Measurements from ENCODE around the gene PLCG2. TPM values are rescaled to one million over a fixed set of nuclear protein-coding genes. Genes with fewer than 3 reads are reported as not detected.

PLCG2 gene
- total RNA-seq, 2 experiments from 2014 or later, result 196 to 485 TPM

GRCh38 chr16:81899601-81900000 lies 120.5 kb downstream of the PLCG2 start:
- ChIA-PET CTCF (ENCODE audit: unreplicated experiment) (no interaction called here), POLR2A (no interaction called here)
- no peaks in the 10 kb centered on the region; the same call in 1 of the 2 replicates for H3K79me2 ChIP-seq (ENCODE audit: insufficient read depth, low read depth, low read length)
- no peaks in the 10 kb centered on the region for H3K9me3 ChIP-seq (ENCODE audit: low read length)
- H3K4me3 ChIP-seq (ENCODE audit: low read depth, low read length, poor library complexity, severe bottlenecking), result no peak overlapping the region
- intact Hi-C loops (cut with micrococcal nuclease; ENCODE audit: unreplicated experiment), result no loop called here
- H3K4me2 ChIP-seq (ENCODE audit: low read length), result no peak overlapping the region
- H3K27ac ChIP-seq (ENCODE audit: low read depth, low read length, poor library complexity, severe bottlenecking), result no peak overlapping the region
- H4K20me1 ChIP-seq (ENCODE audit: insufficient read depth, low read length), result no peaks in the 10 kb centered on the region
- TF ChIP-seq EZH2phosphoT487 (IDR thresholded peaks at IDR 0.05; ENCODE audit: borderline replicate concordance, low read depth, low read length) (no peak), CTCF (conservative IDR thresholded peaks at IDR 0.05; ENCODE audit: low read length) (no peak)
- H2AFZ ChIP-seq (ENCODE audit: low read length), result no peak overlapping the region
- no peaks in the 10 kb centered on the region for H3K4me1 ChIP-seq (ENCODE audit: insufficient read depth, low read length, poor library complexity, severe bottlenecking)
- DNase-seq (ENCODE audit: low spot score), result no peak
- no TSS peak for BruUV-seq (replicated peaks)
- peaks cover 98% of the 10 kb centered on the region for H3K36me3 ChIP-seq (ENCODE audit: insufficient read depth, low read length)
- H3K9me2 ChIP-seq (ENCODE audit: insufficient read depth, low read length), result no peaks in the 10 kb centered on the region

- H3K27ac ChIP-seq (ENCODE audit: low read depth, low read length, poor library complexity, severe bottlenecking), result no peak overlapping the region
- H3K4me2 ChIP-seq (ENCODE audit: low read length), result no peak overlapping the region
- ChIA-PET CTCF (ENCODE audit: unreplicated experiment) (no interaction called here), POLR2A (no interaction called here)
- intact Hi-C loops (cut with micrococcal nuclease; ENCODE audit: unreplicated experiment), result no loop called here
- H3K36me3 ChIP-seq (ENCODE audit: insufficient read depth, low read length), result peaks cover 98% of the 10 kb centered on the region
- H3K9me2 ChIP-seq (ENCODE audit: insufficient read depth, low read length), result no peaks in the 10 kb centered on the region
- TF ChIP-seq CTCF (conservative IDR thresholded peaks at IDR 0.05; ENCODE audit: low read length), result no peak
- no peak for TF ChIP-seq EZH2phosphoT487 (IDR thresholded peaks at IDR 0.05; ENCODE audit: borderline replicate concordance, low read depth, low read length)
- no TSS peak for BruUV-seq (replicated peaks)
- DNase-seq (ENCODE audit: low spot score), result no peak
- H4K20me1 ChIP-seq (ENCODE audit: insufficient read depth, low read length), result no peaks in the 10 kb centered on the region
- H3K4me3 ChIP-seq (ENCODE audit: low read depth, low read length, poor library complexity, severe bottlenecking), result no peak overlapping the region
- no peak overlapping the region for H2AFZ ChIP-seq (ENCODE audit: low read length)
- H3K79me2 ChIP-seq (ENCODE audit: insufficient read depth, low read depth, low read length), result no peaks in the 10 kb centered on the region; the same call in 1 of the 2 replicates
- no peaks in the 10 kb centered on the region for H3K9me3 ChIP-seq (ENCODE audit: low read length)
- no peaks in the 10 kb centered on the region for H3K4me1 ChIP-seq (ENCODE audit: insufficient read depth, low read length, poor library complexity, severe bottlenecking)
These were observed 120.9 kb downstream of the PLCG2 start for GRCh38 chr16:81900014-81900413.

GRCh38 chr16:81900456-81900855 lies 121.4 kb downstream of the PLCG2 start:
- DNase-seq (ENCODE audit: low spot score), result no peak
- POLR2A ChIA-PET, result no interaction called here
- CTCF ChIA-PET (ENCODE audit: unreplicated experiment), result no interaction called here
- no peaks in the 10 kb centered on the region for H3K9me2 ChIP-seq (ENCODE audit: insufficient read depth, low read length)
- H2AFZ ChIP-seq (ENCODE audit: low read length), result no peak overlapping the region
- no peaks in the 10 kb centered on the region; the same call in 1 of the 2 replicates for H3K79me2 ChIP-seq (ENCODE audit: insufficient read depth, low read depth, low read length)
- H3K4me1 ChIP-seq (ENCODE audit: insufficient read depth, low read length, poor library complexity, severe bottlenecking), result no peaks in the 10 kb centered on the region
- no peak overlapping the region for H3K4me2 ChIP-seq (ENCODE audit: low read length)
- no TSS peak for BruUV-seq (replicated peaks)
- peaks cover 98% of the 10 kb centered on the region for H3K36me3 ChIP-seq (ENCODE audit: insufficient read depth, low read length)
- H4K20me1 ChIP-seq (ENCODE audit: insufficient read depth, low read length), result no peaks in the 10 kb centered on the region
- no peak overlapping the region for H3K4me3 ChIP-seq (ENCODE audit: low read depth, low read length, poor library complexity, severe bottlenecking)
- H3K9me3 ChIP-seq (ENCODE audit: low read length), result no peaks in the 10 kb centered on the region
- TF ChIP-seq EZH2phosphoT487 (IDR thresholded peaks at IDR 0.05; ENCODE audit: borderline replicate concordance, low read depth, low read length), result no peak
- TF ChIP-seq CTCF (conservative IDR thresholded peaks at IDR 0.05; ENCODE audit: low read length), result no peak
- intact Hi-C loops (cut with micrococcal nuclease; ENCODE audit: unreplicated experiment), result no loop called here
- H3K27ac ChIP-seq (ENCODE audit: low read depth, low read length, poor library complexity, severe bottlenecking), result no peak overlapping the region

Data from OCI-LY7 (cell line).